HepG2 (cell line): ENCODE data around the gene LCMT2. TPM values are rescaled to one million over a fixed set of nuclear protein-coding genes. Genes with fewer than 3 reads are reported as not detected.

ENCODE experiments used
- HOMEZ ChIP-seq: IDR thresholded peaks from 2 replicates; pipeline ENCODE4 v1.6.1; 2016; ENCODE audit warnings: low read depth
- NR2F6 ChIP-seq, 2 experiments: IDR thresholded peaks; 2 replicates each; pipeline ENCODE4 v1.6.1; 2016; ENCODE audit warnings: antibody characterized with exemption in 1 of 2, mild to moderate bottlenecking in 1 of 2
- PRDM10 ChIP-seq: sonication (generic); formaldehyde crosslinking; IDR thresholded peaks from 2 replicates; pipeline ENCODE4 v1.4.0; 2020; ENCODE audit warnings: low read depth, missing genetic modification reagents
- ZMAT3 ChIP-seq: sonication (generic); formaldehyde crosslinking; conservative IDR thresholded peaks from 2 replicates; pipeline ENCODE4 v1.7.0; 2021; ENCODE audit warnings: missing genetic modification reagents
- ZNF101 ChIP-seq: sonication (generic); formaldehyde crosslinking; IDR thresholded peaks from 2 replicates; pipeline ENCODE4 v1.4.0; 2020; ENCODE audit warnings: mild to moderate bottlenecking, low read depth, missing genetic modification reagents, borderline replicate concordance
- ZNF343 ChIP-seq: sonication (generic); formaldehyde crosslinking; IDR thresholded peaks from 2 replicates; pipeline ENCODE4 v1.4.0; 2020; ENCODE audit warnings: mild to moderate bottlenecking, missing genetic modification reagents
- polyA plus RNA-seq, 8 experiments: library from polyadenylated mRNA; depleted of rRNA in 3 of 8; stranded (reverse) in 7 of 8; unstranded in 1 of 8; fragments of >200 nt; fragmentation: Illumina TruSeq in 4 of 8; extraction: Trizol in 4 of 8; gene quantifications; 2 replicates each; pipeline versions ENCODE4 v1.2.1 to v1.2.3, GENCODE V29; 2011 to 2016; ENCODE audit warnings: low read depth in 4 of 8, missing spikeins in 1 of 8, mixed read lengths in 1 of 8; ENCODE audit not compliant: insufficient read depth in 1 of 8
- total RNA-seq, 5 experiments: library from RNA; depleted of rRNA; stranded (reverse); fragments of >200 nt; fragmentation: Illumina TruSeq; extraction: Trizol; gene quantifications; 2 replicates each; pipeline ENCODE4 v1.2.3, GENCODE V29; 2016; ENCODE audit warnings: low read depth in 1 of 5

LCMT2 gene
- total and polyA plus RNA-seq, 2 of the 13 experiments (the other 11 are each of a cell fraction or from before 2014, with no cell fraction given) = 6.9 to 9.1 TPM

GRCh38 chr15:43318990-43319771 is 11.2 kb downstream of the LCMT2 start (continued):
- TF ChIP-seq PRDM10 (CRISPR knock-in tag) (no peak), ZNF101 (no peak), NR2F6 (IDR thresholded peaks at IDR 0.05) (no peak), NR2F6 (CRISPR knock-in tag; IDR thresholded peaks at IDR 0.05) (no peak), ZNF343 (CRISPR knock-in tag) (no peak), HOMEZ (no peak), ZMAT3 (CRISPR knock-in tag) (no peak)
